ENCODE results near the gene POLR2I.

DNA sequence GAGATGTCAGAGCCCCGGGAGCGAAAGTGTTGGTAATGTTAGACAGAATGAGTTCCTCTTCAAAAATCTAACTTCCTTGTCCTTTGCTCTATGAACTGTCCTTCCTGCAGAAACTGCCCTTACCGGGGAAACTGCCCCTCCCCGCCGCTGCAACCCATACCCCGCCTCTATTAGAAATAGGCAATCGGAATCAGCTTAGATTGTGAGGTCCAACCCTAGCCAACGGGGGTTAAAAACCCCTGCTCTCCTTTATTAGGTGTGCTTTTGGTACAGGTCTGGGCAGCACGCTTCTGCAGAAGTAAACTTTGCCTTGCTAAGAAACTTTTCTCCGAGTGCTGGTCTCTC, 13.7 kb upstream of the POLR2I start:
- TF ChIP-seq POLR2AphosphoS5 (IDR thresholded peaks at IDR 0.05; ENCODE audit: borderline replicate concordance, low read depth, low read length), result no peak
- TF ChIP-seq EZH2 (IDR thresholded peaks at IDR 0.05), result no peak
